H1 (cell line): ENCODE measurements around the gene DNAH8. TPM values are rescaled to one million over a fixed set of nuclear protein-coding genes. Genes with fewer than 3 reads are reported as not detected.

ENCODE experiments used
- CTCF ChIA-PET: fragments of 300-600 bp; sonication (Branson Sonifier 250); formaldehyde crosslinking; loops from one replicate; lab custom pipeline; 2021; ENCODE audit not compliant: partially characterized antibody; lab: Charles Lee
- POLR2A ChIA-PET: fragments of 300-600 bp; sonication (Branson Sonifier 250); formaldehyde crosslinking; loops from one replicate; lab custom pipeline; 2021; ENCODE audit warnings: inconsistent platforms; ENCODE audit not compliant: partially characterized antibody; lab: Charles Lee
- DNase-seq, 2 experiments: peaks; one replicate each; pipeline versions ENCODE4 v3.0.0 to v3.0.0-alpha.2; 2010 to 2022; ENCODE audit warnings: low spot score in 2 of 2, low read depth in 1 of 2, mixed read lengths in 1 of 2
- FAIRE-seq: peaks from 2 replicates; lab custom pipeline; 2011; peaks lifted over from hg19 to GRCh38; lab: Jason Lieb, UNC
- H2AFZ ChIP-seq: 2 replicates; pipeline ENCODE4 v1.8.1; 2012; ENCODE audit warnings: low read length, inconsistent platforms
- H2AK5ac ChIP-seq: 2 replicates; pipeline ENCODE4 v1.6.1; 2013; ENCODE audit warnings: low read depth, low read length
- H2BK120ac ChIP-seq: replicated peaks from 2 replicates; pipeline ENCODE3; 2013; ENCODE audit warnings: low read depth, low read length, inconsistent platforms
- H2BK12ac ChIP-seq: 2 replicates; pipeline ENCODE4 v1.6.1; 2013; ENCODE audit warnings: low read depth, low read length
- H2BK15ac ChIP-seq: 2 replicates; pipeline ENCODE4 v1.6.1; 2013; ENCODE audit warnings: low read length
- H2BK20ac ChIP-seq: 2 replicates; pipeline ENCODE4 v1.6.1; 2013; ENCODE audit warnings: low read length
- H2BK5ac ChIP-seq: 2 replicates; pipeline ENCODE4 v1.6.1; 2013; ENCODE audit warnings: low read depth, low read length
- H3K14ac ChIP-seq: 2 replicates; pipeline ENCODE4 v1.6.1; 2013; ENCODE audit warnings: inconsistent platforms; ENCODE audit not compliant: insufficient read length
- H3K18ac ChIP-seq: 2 replicates; pipeline ENCODE4 v1.6.1; 2013; ENCODE audit warnings: low read length; ENCODE audit errors: extremely low read depth
- H3K23ac ChIP-seq: 2 replicates; pipeline ENCODE4 v1.6.1; 2013; ENCODE audit warnings: inconsistent platforms; ENCODE audit not compliant: insufficient read length
- H3K23me2 ChIP-seq: 2 replicates; pipeline ENCODE4 v1.6.1; 2013; ENCODE audit warnings: low read depth, low read length
- H3K27ac ChIP-seq: 2 replicates; pipeline ENCODE4 v1.6.1; 2011; ENCODE audit warnings: low read depth, low read length, inconsistent platforms
- H3K27me3 ChIP-seq, 4 experiments: replicated peaks in 1 of 4; 1 replicate in 1 of 4; 2 replicates in 3 of 4; pipeline versions ENCODE4 v1.6.1 to v1.8.1; 2011 to 2013; ENCODE audit warnings: low read length in 3 of 4, mild to moderate bottlenecking in 3 of 4, inconsistent platforms in 2 of 4, mixed read lengths in 2 of 4, moderate library complexity in 1 of 4; ENCODE audit not compliant: control insufficient read depth in 3 of 4, insufficient read depth in 3 of 4; ENCODE audit errors: extremely low read depth in 1 of 4
- H3K36me3 ChIP-seq, 4 experiments: 2 replicates each; pipeline versions ENCODE4 v1.6.1 to v1.8.1; 2011 to 2013; ENCODE audit warnings: mild to moderate bottlenecking in 4 of 4, low read length in 3 of 4, moderate library complexity in 2 of 4, control low read depth in 1 of 4, inconsistent platforms in 1 of 4; ENCODE audit not compliant: insufficient read depth in 4 of 4, control insufficient read depth in 2 of 4
- H3K4ac ChIP-seq: replicated peaks from 2 replicates; pipeline ENCODE3; 2013; ENCODE audit warnings: low read length, low read depth, mixed read lengths, inconsistent platforms; ENCODE audit not compliant: insufficient read length
- H3K4me1 ChIP-seq, 4 experiments: replicated peaks in 1 of 4; 1 replicate in 1 of 4; 2 replicates in 3 of 4; pipeline versions ENCODE4 v1.6.1 to v1.8.1; 2011 to 2013; ENCODE audit warnings: low read length in 3 of 4, inconsistent platforms in 2 of 4, mixed read lengths in 1 of 4; ENCODE audit not compliant: insufficient read depth in 4 of 4, control insufficient read depth in 3 of 4
- H3K4me2 ChIP-seq, 2 experiments: 2 replicates each; pipeline versions ENCODE4 v1.6.1 to v1.8.1; 2011 to 2013; ENCODE audit warnings: low read depth in 2 of 2, low read length in 2 of 2, control low read depth in 1 of 2, inconsistent platforms in 1 of 2, mild to moderate bottlenecking in 1 of 2; ENCODE audit not compliant: insufficient read depth in 1 of 2
- H3K4me3 ChIP-seq, 4 experiments: fragments of 200-600, 300-600 bp in 1 of 4; sonication (generic), shearing (Covaris generic), sonication (Bioruptor Twin) in 1 of 4; 2 replicates each; pipeline versions ENCODE4 v1.5.1 to v1.8.1; 2011 to 2016; ENCODE audit warnings: low read length in 4 of 4, low read depth in 3 of 4, control low read depth in 2 of 4, inconsistent platforms in 2 of 4, mild to moderate bottlenecking in 2 of 4, mixed read lengths in 1 of 4, moderate library complexity in 1 of 4; ENCODE audit not compliant: insufficient read depth in 2 of 4; ENCODE audit errors: extremely low read depth in 1 of 4
- H3K56ac ChIP-seq: replicated peaks from 2 replicates; pipeline ENCODE3; 2013; ENCODE audit warnings: low read depth, mild to moderate bottlenecking, mixed read lengths, low read length, inconsistent platforms; ENCODE audit not compliant: insufficient read length
- H3K79me1 ChIP-seq: 2 replicates; pipeline ENCODE4 v1.6.1; 2013; ENCODE audit warnings: low read depth, low read length, control low read depth
- H3K79me2 ChIP-seq, 2 experiments: 2 replicates each; pipeline versions ENCODE4 v1.6.1 to v1.8.1; 2012 to 2013; ENCODE audit warnings: low read length in 2 of 2, mild to moderate bottlenecking in 2 of 2, inconsistent platforms in 1 of 2; ENCODE audit not compliant: insufficient read depth in 2 of 2, control insufficient read depth in 1 of 2
- H3K9ac ChIP-seq, 4 experiments: replicated peaks in 1 of 4; 1 replicate in 1 of 4; 2 replicates in 3 of 4; pipeline versions ENCODE4 v1.6.1 to v1.8.1; 2011 to 2013; ENCODE audit warnings: low read depth in 3 of 4, low read length in 3 of 4, control low read depth in 2 of 4, mild to moderate bottlenecking in 2 of 4, moderate library complexity in 2 of 4, inconsistent platforms in 1 of 4; ENCODE audit errors: extremely low read depth in 1 of 4
- H3K9me3 ChIP-seq, 2 experiments: 2 replicates each; pipeline versions ENCODE4 v1.6.1 to v1.8.1; 2012 to 2013; ENCODE audit warnings: mild to moderate bottlenecking in 2 of 2, moderate library complexity in 2 of 2, control low read depth in 1 of 2, inconsistent platforms in 1 of 2, low read depth in 1 of 2, low read length in 1 of 2, mixed read lengths in 1 of 2; ENCODE audit not compliant: insufficient read depth in 2 of 2
- H4K20me1 ChIP-seq, 2 experiments: replicated peaks in 1 of 2; 2 replicates each; pipeline versions ENCODE3 to v1.8.1; 2011 to 2013; ENCODE audit warnings: inconsistent platforms in 2 of 2, low read length in 2 of 2, mild to moderate bottlenecking in 1 of 2; ENCODE audit not compliant: insufficient read depth in 2 of 2, control insufficient read depth in 1 of 2
- H4K5ac ChIP-seq: 2 replicates; pipeline ENCODE4 v1.6.1; 2013; ENCODE audit warnings: low read length, low read depth, mixed read lengths, inconsistent platforms; ENCODE audit not compliant: insufficient read length
- H4K8ac ChIP-seq: 2 replicates; pipeline ENCODE4 v1.8.0; 2013; ENCODE audit warnings: mild to moderate bottlenecking, moderate library complexity, low read length, inconsistent platforms; ENCODE audit not compliant: insufficient read depth; ENCODE audit errors: extremely low read depth
- H4K91ac ChIP-seq: replicated peaks from 2 replicates; pipeline ENCODE3; 2013; ENCODE audit warnings: low read length, mixed read lengths, inconsistent platforms; ENCODE audit not compliant: insufficient read length
- CBX5 ChIP-seq: fragments of 300-800, 300-1000 bp; sonication (generic); IDR thresholded peaks from 2 replicates; pipeline ENCODE4 v1.7.1; 2016; ENCODE audit warnings: antibody characterized with exemption, low read length, low read depth
- CTBP2 ChIP-seq: IDR thresholded peaks from 2 replicates; pipeline ENCODE4 v1.7.0; 2011; ENCODE audit warnings: borderline replicate concordance, mild to moderate bottlenecking, moderate library complexity, mixed read lengths, low read length; ENCODE audit not compliant: insufficient read depth, insufficient read length
- EP300 ChIP-seq, 2 experiments: IDR thresholded peaks; 1 replicate in 1 of 2; 2 replicates in 1 of 2; pipeline ENCODE4 v1.6.1; 2011 to 2012; ENCODE audit warnings: low read depth in 2 of 2, low read length in 2 of 2, mild to moderate bottlenecking in 2 of 2, borderline replicate concordance in 1 of 2, inconsistent platforms in 1 of 2, moderate library complexity in 1 of 2
- GABPA ChIP-seq: IDR thresholded peaks from 2 replicates; pipeline ENCODE4 v1.6.1; 2011; ENCODE audit warnings: mild to moderate bottlenecking, low read length, moderate library complexity, borderline replicate concordance; ENCODE audit not compliant: insufficient read depth
- HDAC6 ChIP-seq: IDR thresholded peaks from one replicate; pipeline ENCODE4 v1.7.1; 2012; ENCODE audit warnings: low read depth, mild to moderate bottlenecking, inconsistent platforms, low read length, moderate library complexity
- JUN ChIP-seq: IDR thresholded peaks from 2 replicates; pipeline ENCODE4 v1.6.1; 2011; ENCODE audit warnings: low read depth, mild to moderate bottlenecking, improper control_type of control experiment, low read length
- KDM4A ChIP-seq: IDR thresholded peaks from one replicate; pipeline ENCODE4 v1.7.1; 2012; ENCODE audit warnings: low read depth, mild to moderate bottlenecking, moderate library complexity, low read length, inconsistent platforms; ENCODE audit not compliant: severe bottlenecking
- MAX ChIP-seq: IDR thresholded peaks from 2 replicates; pipeline ENCODE4 v1.6.1; 2012; ENCODE audit warnings: inconsistent platforms
- POLR2AphosphoS5 ChIP-seq: IDR thresholded peaks from 2 replicates; pipeline ENCODE4 v1.6.1; 2011; ENCODE audit warnings: low read depth, low read length
- SP4 ChIP-seq: IDR thresholded peaks from 2 replicates; pipeline ENCODE4 v1.6.1; 2012; ENCODE audit warnings: low read length, inconsistent platforms
- TAF1 ChIP-seq: IDR thresholded peaks from 2 replicates; pipeline ENCODE4 v1.6.1; 2011; ENCODE audit warnings: mild to moderate bottlenecking, low read depth, low read length
- TAF7 ChIP-seq: optimal IDR thresholded peaks from 2 replicates; pipeline ENCODE3; 2011; ENCODE audit warnings: low read depth, mild to moderate bottlenecking, inconsistent platforms, low read length, moderate library complexity, borderline replicate concordance
- WGBS, 2 experiments: shearing (Covaris generic) in 1 of 2; methylation state at CpG; one replicate each; pipeline versions ENCODE4 v1.1.6 to v1.1.7; 2013 to 2015; ENCODE audit warnings: low lambda C conversion rate in 2 of 2, mixed read lengths in 2 of 2, inconsistent platforms in 1 of 2, low coverage in 1 of 2, missing lambda C conversion rate in 1 of 2; ENCODE audit not compliant: insufficient replicate concordance in 2 of 2, insufficient coverage in 1 of 2, insufficient read length in 1 of 2; ENCODE audit errors: extremely low coverage in 1 of 2, missing lambda C conversion rate in 1 of 2; 5-methylcytosine and 5-hydroxymethylcytosine counted together
- polyA plus RNA-seq, 7 experiments: library from polyadenylated mRNA; depleted of rRNA in 3 of 7; stranded (reverse) in 5 of 7; unstranded in 2 of 7; fragments of >200 nt in 5 of 7; fragments of 200-250 nt in 2 of 7; gene quantifications; 1 replicate in 5 of 7; 2 replicates in 1 of 7; 4 replicates in 1 of 7; pipeline versions ENCODE4 v1.2.1 to v1.2.3, GENCODE V29; 2011 to 2013; ENCODE audit warnings: missing spikeins in 2 of 7, mixed read lengths in 2 of 7
- total RNA-seq: library from RNA; stranded (reverse); fragmentation: NEBNext Ultra II Directional; extraction: Animal tissue kit (Norgen Biotek cat#: 25700); gene quantifications from 2 replicates; pipeline ENCODE4 v1.2.1, GENCODE V29; 2021
- TF ChIP-seq, protein P1 (sequence below): IDR thresholded peaks from 2 replicates; pipeline ENCODE4 v1.6.1; 2011; ENCODE audit warnings: low read length, improper control_type of control experiment

Gene DNAH8
- total and polyA plus RNA-seq, 2 of the 8 experiments (the other 6 are each of a cell fraction or from before 2014, with no cell fraction given) = under 0.01 TPM; not detected in 1

DNA sequence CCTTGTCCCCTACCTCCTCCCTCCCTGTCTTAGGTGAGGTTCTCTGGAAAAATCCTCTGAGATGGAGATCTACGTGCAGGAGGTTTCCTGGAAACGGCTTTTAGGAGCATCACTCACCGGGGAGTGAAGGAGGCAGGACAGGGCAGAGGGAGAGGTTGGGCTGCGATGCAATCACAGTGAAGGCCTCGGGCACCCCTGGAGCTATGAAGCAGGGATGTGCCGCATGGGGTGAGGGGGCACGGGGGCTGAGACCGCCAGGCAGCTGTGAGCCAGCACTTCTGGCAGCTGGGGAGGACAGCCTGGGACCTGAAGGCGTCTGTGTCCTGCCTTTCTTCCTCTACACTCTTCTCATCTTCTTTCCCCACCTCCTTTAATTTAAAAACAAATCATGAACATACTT is 320.6 kb downstream of the DNAH8 start:
- Histone ChIP-seq H3K56ac (no peak overlapping the region), H2BK120ac (no peak overlapping the region), H3K27ac (no peak overlapping the region), H3K4ac (no peak overlapping the region), H4K20me1 (no peaks in the 10 kb centered on the region), H2BK5ac (no peak overlapping the region), H3K27me3 (peaks cover 0 to 4% (median 0%) of the 10 kb centered on the region in 4 experiments; a peak in 2 of 7 replicates), H4K91ac (no peak overlapping the region), H2BK15ac (no peak overlapping the region), H2AFZ (0 out of 2 replicates have a peak overlapping the region, but pooled peaks have one; percentile 14), H3K14ac (no peak overlapping the region), H3K4me1 (no peaks in the 10 kb centered on the region), H3K9ac (no peak overlapping the region), H3K4me2 (no peak overlapping the region), H3K23me2 (no peaks in the 10 kb centered on the region), H2AK5ac (no peak overlapping the region), H3K18ac (0 out of 2 replicates have a peak overlapping the region, but pooled peaks have one; percentile 13), H4K5ac (no peak overlapping the region), H3K23ac (no peak overlapping the region), H4K8ac (no peak overlapping the region), H3K79me1 (no peaks in the 10 kb centered on the region), H2BK12ac (no peak overlapping the region), H3K4me3 (no peak overlapping the region), H3K9me3 (no peaks in the 10 kb centered on the region), H3K36me3 (no peaks in the 10 kb centered on the region), H3K79me2 (no peaks in the 10 kb centered on the region), H2BK20ac (no peak overlapping the region)
- POLR2A ChIA-PET = no interaction called here
- CTCF ChIA-PET = interaction anchor here (0.8 to 2.2 kb wide), 5 partner anchors 10 to 66 kb away, joined by 3 to 12 read pairs (median 7); no protein-coding TSS in a partner anchor
- no peak for FAIRE-seq
- 87% methylated on average over 9 of the region's 9 CpGs; no CpG with 5 or more reads in 1 of the 2 experiments for WGBS, 2 experiments
- no peak for DNase-seq
- no peak for TF ChIP-seq SP4
- no peak for TF ChIP-seq TAF1
- TF ChIP-seq, protein P1, sequence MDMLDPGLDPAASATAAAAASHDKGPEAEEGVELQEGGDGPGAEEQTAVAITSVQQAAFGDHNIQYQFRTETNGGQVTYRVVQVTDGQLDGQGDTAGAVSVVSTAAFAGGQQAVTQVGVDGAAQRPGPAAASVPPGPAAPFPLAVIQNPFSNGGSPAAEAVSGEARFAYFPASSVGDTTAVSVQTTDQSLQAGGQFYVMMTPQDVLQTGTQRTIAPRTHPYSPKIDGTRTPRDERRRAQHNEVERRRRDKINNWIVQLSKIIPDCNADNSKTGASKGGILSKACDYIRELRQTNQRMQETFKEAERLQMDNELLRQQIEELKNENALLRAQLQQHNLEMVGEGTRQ = no peak
- no peak for TF ChIP-seq KDM4A
- no peak for TF ChIP-seq POLR2AphosphoS5
- no peak for TF ChIP-seq JUN
- TF ChIP-seq GABPA = no peak
- no peak for TF ChIP-seq MAX
- TF ChIP-seq TAF7 = no peak
- TF ChIP-seq HDAC6 = no peak
- TF ChIP-seq EP300 (IDR thresholded peaks at IDR 0.05; ENCODE audit: borderline replicate concordance in 1 of 2, low read depth in 2 of 2, low read length in 2 of 2) = no peak
- no peak for TF ChIP-seq CBX5
- no peak for TF ChIP-seq CTBP2
